Measurements from ENCODE around the gene ALG12.

GRCh38 chr22:49897015-49897684, 21.1 kb downstream of the ALG12 start:
- TF ChIP-seq CTCF (IDR thresholded peaks at IDR 0.05) = no peak
- no peak for TF ChIP-seq POLR2AphosphoS5 (IDR thresholded peaks at IDR 0.05)
- TF ChIP-seq POLR2A (IDR thresholded peaks at IDR 0.05) = no peak
- TF ChIP-seq EP300 (IDR thresholded peaks at IDR 0.05) = no peak

Data from stomach (tissue), 4 donors.